K562 (cell line): ENCODE results near the gene FGD6. TPM values are rescaled to one million over a fixed set of nuclear protein-coding genes. Genes with fewer than 3 reads are reported as not detected.

Source experiments
- CCNT2 ChIP-seq: IDR thresholded peaks from 2 replicates; pipeline ENCODE4 v1.6.1; 2011; ENCODE audit warnings: borderline replicate concordance, low read depth, mild to moderate bottlenecking, moderate library complexity, mixed read lengths, low read length; ENCODE audit not compliant: insufficient read length; ENCODE audit errors: extremely low read depth
- CXXC5 ChIP-seq: fragments of 250-450 bp; sonication (Bioruptor Pico); IDR thresholded peaks from 2 replicates; pipeline ENCODE4 v1.8.0; 2022; ENCODE audit warnings: inconsistent platforms, mild to moderate bottlenecking, moderate library complexity
- DPF2 ChIP-seq: fragments of 450-650 bp; IDR thresholded peaks from 2 replicates; pipeline ENCODE4 v1.6.1; 2016
- HBP1 ChIP-seq: fragments of 450-650 bp; formaldehyde crosslinking; IDR thresholded peaks from 2 replicates; pipeline ENCODE4 v1.4.0; 2022; ENCODE audit warnings: missing genetic modification characterization
- HDAC1 ChIP-seq, 2 experiments: fragments of 450-650 bp; IDR thresholded peaks; 2 replicates each; pipeline ENCODE4 v1.6.1; 2016 to 2017; ENCODE audit warnings: inconsistent platforms in 1 of 2, mild to moderate bottlenecking in 1 of 2, moderate library complexity in 1 of 2
- HDAC8 ChIP-seq: fragments of 450-650 bp; IDR thresholded peaks from 2 replicates; pipeline ENCODE4 v1.6.1; 2016; ENCODE audit warnings: mild to moderate bottlenecking, missing genetic modification characterization, moderate library complexity, missing compliant biosample characterization
- JUND ChIP-seq, 2 experiments: IDR thresholded peaks; 2 replicates in 1 of 2; 3 replicates in 1 of 2; pipeline ENCODE4 v1.6.1; 2011; ENCODE audit warnings: borderline replicate concordance in 2 of 2, low read depth in 2 of 2, low read length in 2 of 2, improper control_type of control experiment in 1 of 2, missing biosample characterization in 1 of 2, missing genetic modification characterization in 1 of 2, missing genetic modification reagents in 1 of 2
- KDM2B ChIP-seq: fragments of 250-450 bp; sonication (Bioruptor Pico); IDR thresholded peaks from 2 replicates; pipeline ENCODE4 v1.8.0; 2021; ENCODE audit warnings: mild to moderate bottlenecking, moderate library complexity
- MBD1 ChIP-seq: fragments of 250-450 bp; sonication (Bioruptor Pico); IDR thresholded peaks from 2 replicates; pipeline ENCODE4 v1.8.0; 2022; ENCODE audit warnings: inconsistent platforms
- MEIS2 ChIP-seq: fragments of 450-650 bp; IDR thresholded peaks from 2 replicates; pipeline ENCODE4 v1.6.1; 2014; ENCODE audit warnings: mild to moderate bottlenecking; ENCODE audit not compliant: partially characterized antibody
- MYBL2 ChIP-seq, 2 experiments: fragments of 450-650 bp in 1 of 2; sonication (generic) in 1 of 2; formaldehyde crosslinking in 1 of 2; IDR thresholded peaks; 2 replicates each; pipeline versions ENCODE4 v1.6.1 to v1.8.1; 2017 to 2022; ENCODE audit warnings: borderline replicate concordance in 1 of 2, inconsistent platforms in 1 of 2, low read depth in 1 of 2, mild to moderate bottlenecking in 1 of 2, missing genetic modification reagents in 1 of 2, moderate library complexity in 1 of 2
- SOX6 ChIP-seq: fragments of 450-650 bp; IDR thresholded peaks from 2 replicates; pipeline ENCODE4 v1.6.1; 2014; ENCODE audit warnings: mild to moderate bottlenecking
- STAG1 ChIP-seq: sonication (generic); formaldehyde crosslinking; IDR thresholded peaks from 2 replicates; pipeline ENCODE4 v1.5.0; 2020; ENCODE audit warnings: missing genetic modification reagents, borderline replicate concordance
- TEAD1 ChIP-seq, 2 experiments: fragments of 450-650 bp in 1 of 2; sonication (generic) in 1 of 2; formaldehyde crosslinking; IDR thresholded peaks; 2 replicates each; pipeline versions ENCODE4 v1.4.0 to v1.8.0; 2020 to 2022; ENCODE audit warnings: mild to moderate bottlenecking in 2 of 2, missing genetic modification reagents in 1 of 2
- ZBTB17 ChIP-seq: fragments of 450-650 bp; formaldehyde crosslinking; IDR thresholded peaks from 2 replicates; pipeline ENCODE4 v1.4.0; 2020; ENCODE audit warnings: mild to moderate bottlenecking
- ZBTB7A ChIP-seq: IDR thresholded peaks from 2 replicates; pipeline ENCODE4 v1.6.1; 2011; ENCODE audit warnings: low read depth, mild to moderate bottlenecking, low read length, moderate library complexity, borderline replicate concordance; ENCODE audit not compliant: control insufficient read depth
- ZNF23 ChIP-seq: fragments of 250-450 bp; sonication (Bioruptor Pico); IDR thresholded peaks from 2 replicates; pipeline ENCODE4 v1.4.0; 2020; ENCODE audit warnings: mild to moderate bottlenecking
- polyA plus RNA-seq, 8 experiments: library from polyadenylated mRNA; depleted of rRNA in 4 of 8; stranded (reverse) in 5 of 8; unstranded in 3 of 8; fragments of >200 nt; fragmentation: Nextera tagmentation in 2 of 8; fragmentation: Illumina TruSeq in 1 of 8; extraction: Ambion mirVana in 2 of 8; extraction: Trizol in 1 of 8; gene quantifications; 2 replicates each; pipeline versions ENCODE4 v1.2.1 to v1.2.3, GENCODE V29; 2011 to 2014; ENCODE audit warnings: inconsistent platforms in 1 of 8, missing spikeins in 1 of 8
- total RNA-seq, 7 experiments: library from RNA; depleted of rRNA in 6 of 7; stranded (reverse); fragments of >200 nt in 6 of 7; fragmentation: Illumina TruSeq in 2 of 7; extraction: Trizol in 2 of 7; gene quantifications; 2 replicates each; pipeline versions ENCODE4 v1.2.1 to v1.2.3, GENCODE V29; 2011 to 2021; ENCODE audit warnings: low replicate concordance in 1 of 7
- TF ChIP-seq, protein P1 (sequence below): fragments of 450-650 bp; IDR thresholded peaks from 2 replicates; pipeline ENCODE4 v1.6.1; 2018; ENCODE audit not compliant: partially characterized antibody
- TF ChIP-seq, protein P2 (sequence below): sonication (generic); IDR thresholded peaks from 2 replicates; pipeline ENCODE4 v1.6.1; 2016

Gene FGD6
- total and polyA plus RNA-seq, 9 of the 15 experiments (the other 6 are each of a cell fraction or from before 2014, with no cell fraction given): 1.5 to 11.1 (median 5.8) TPM

- TF ChIP-seq DPF2 (peak; percentile 76), HDAC8 (tag) (0 out of 2 replicates have a peak, but pooled peaks have one; percentile 17), CCNT2 (peak; percentile 15), STAG1 (CRISPR knock-in tag) (no peak), ZNF23 (no peak), CXXC5 (CRISPR knock-in tag) (peak; percentile 59), TEAD1 (CRISPR knock-in tag; IDR thresholded peaks at IDR 0.05) (peak in 1 of 2 experiments; percentile 6; a peak in 1 of 4 replicates), ZBTB17 (CRISPR knock-in tag) (0 out of 2 replicates have a peak, but pooled peaks have one; percentile 63), SOX6 (no peak; the same call in 1 of the 2 replicates), HBP1 (CRISPR knock-in tag) (0 out of 2 replicates have a peak, but pooled peaks have one; percentile 39), MEIS2 (peak; percentile 20), JUND (IDR thresholded peaks at IDR 0.05; ENCODE audit: borderline replicate concordance, low read depth, low read length) (peak; percentile 91), JUND (tag; IDR thresholded peaks at IDR 0.05; ENCODE audit: borderline replicate concordance, low read depth, low read length) (peak; percentile 97; the same call in 2 of the 3 replicates), HDAC1 (IDR thresholded peaks at IDR 0.05) (peak in 1 of 2 experiments; percentile 12; a peak in 1 of 4 replicates), KDM2B (CRISPR knock-in tag) (0 out of 2 replicates have a peak, but pooled peaks have one; percentile 34), MBD1 (no peak), MYBL2 (IDR thresholded peaks at IDR 0.05; ENCODE audit: low read depth) (peak; percentile 63), MYBL2 (CRISPR knock-in tag; IDR thresholded peaks at IDR 0.05; ENCODE audit: borderline replicate concordance) (no peak), ZBTB7A (no peak)
- TF ChIP-seq, protein P1, sequence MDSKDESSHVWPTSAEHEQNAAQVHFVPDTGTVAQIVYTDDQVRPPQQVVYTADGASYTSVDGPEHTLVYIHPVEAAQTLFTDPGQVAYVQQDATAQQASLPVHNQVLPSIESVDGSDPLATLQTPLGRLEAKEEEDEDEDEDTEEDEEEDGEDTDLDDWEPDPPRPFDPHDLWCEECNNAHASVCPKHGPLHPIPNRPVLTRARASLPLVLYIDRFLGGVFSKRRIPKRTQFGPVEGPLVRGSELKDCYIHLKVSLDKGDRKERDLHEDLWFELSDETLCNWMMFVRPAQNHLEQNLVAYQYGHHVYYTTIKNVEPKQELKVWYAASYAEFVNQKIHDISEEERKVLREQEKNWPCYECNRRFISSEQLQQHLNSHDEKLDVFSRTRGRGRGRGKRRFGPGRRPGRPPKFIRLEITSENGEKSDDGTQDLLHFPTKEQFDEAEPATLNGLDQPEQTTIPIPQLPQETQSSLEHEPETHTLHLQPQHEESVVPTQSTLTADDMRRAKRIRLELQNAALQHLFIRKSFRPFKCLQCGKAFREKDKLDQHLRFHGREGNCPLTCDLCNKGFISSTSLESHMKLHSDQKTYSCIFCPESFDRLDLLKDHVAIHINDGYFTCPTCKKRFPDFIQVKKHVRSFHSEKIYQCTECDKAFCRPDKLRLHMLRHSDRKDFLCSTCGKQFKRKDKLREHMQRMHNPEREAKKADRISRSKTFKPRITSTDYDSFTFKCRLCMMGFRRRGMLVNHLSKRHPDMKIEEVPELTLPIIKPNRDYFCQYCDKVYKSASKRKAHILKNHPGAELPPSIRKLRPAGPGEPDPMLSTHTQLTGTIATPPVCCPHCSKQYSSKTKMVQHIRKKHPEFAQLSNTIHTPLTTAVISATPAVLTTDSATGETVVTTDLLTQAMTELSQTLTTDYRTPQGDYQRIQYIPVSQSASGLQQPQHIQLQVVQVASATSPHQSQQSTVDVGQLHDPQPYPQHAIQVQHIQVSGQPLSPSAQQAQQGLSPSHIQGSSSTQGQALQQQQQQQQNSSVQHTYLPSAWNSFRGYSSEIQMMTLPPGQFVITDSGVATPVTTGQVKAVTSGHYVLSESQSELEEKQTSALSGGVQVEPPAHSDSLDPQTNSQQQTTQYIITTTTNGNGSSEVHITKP: peak; percentile 53
- TF ChIP-seq, protein P2, sequence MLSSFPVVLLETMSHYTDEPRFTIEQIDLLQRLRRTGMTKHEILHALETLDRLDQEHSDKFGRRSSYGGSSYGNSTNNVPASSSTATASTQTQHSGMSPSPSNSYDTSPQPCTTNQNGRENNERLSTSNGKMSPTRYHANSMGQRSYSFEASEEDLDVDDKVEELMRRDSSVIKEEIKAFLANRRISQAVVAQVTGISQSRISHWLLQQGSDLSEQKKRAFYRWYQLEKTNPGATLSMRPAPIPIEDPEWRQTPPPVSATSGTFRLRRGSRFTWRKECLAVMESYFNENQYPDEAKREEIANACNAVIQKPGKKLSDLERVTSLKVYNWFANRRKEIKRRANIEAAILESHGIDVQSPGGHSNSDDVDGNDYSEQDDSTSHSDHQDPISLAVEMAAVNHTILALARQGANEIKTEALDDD: peak; percentile 95
Observed at GRCh38 chr12:95182868-95183415, 34.3 kb downstream of the FGD6 start (continued).
